Left ventricle myocardium inferior (tissue), 1 donor: Measurements from ENCODE around the gene PTPRM. TPM values are rescaled to one million over a fixed set of nuclear protein-coding genes. Genes with fewer than 3 reads are reported as not detected.

Source experiments
- DNase-seq: peaks from one replicate; pipeline ENCODE4 v3.0.0-alpha.2; 2020
- H3K27ac ChIP-seq: fragments of 200-600 bp; replicated peaks from 2 replicates; pipeline ENCODE4 v1.8.0; 2021
- H3K27me3 ChIP-seq: fragments of 200-600 bp; 2 replicates; pipeline ENCODE4 v1.8.0; 2021; ENCODE audit warnings: low read depth
- H3K36me3 ChIP-seq: fragments of 200-600 bp; 2 replicates; pipeline ENCODE4 v1.8.0; 2021
- H3K4me1 ChIP-seq: fragments of 200-600 bp; 2 replicates; pipeline ENCODE4 v1.8.0; 2021
- H3K4me3 ChIP-seq: fragments of 200-600 bp; 2 replicates; pipeline ENCODE4 v1.8.0; 2021; ENCODE audit warnings: mild to moderate bottlenecking, moderate library complexity
- H3K9me3 ChIP-seq: fragments of 200-600 bp; replicated peaks from 2 replicates; pipeline ENCODE4 v1.8.0; 2021
- CTCF ChIP-seq: fragments of 200-600 bp; IDR thresholded peaks from 2 replicates; pipeline ENCODE4 v1.8.0; 2021; ENCODE audit warnings: antibody characterized with exemption, mild to moderate bottlenecking, borderline replicate concordance
- intact Hi-C: fragments of 100-400 bp; cut with micrococcal nuclease; formaldehyde crosslinking; loops from one replicate; pipeline ENCODE4 v1.11.0; 2022
- total RNA-seq: library from RNA; stranded (reverse); fragmentation: NEBNext Ultra II Directional; extraction: Animal tissue kit (Norgen Biotek cat#: 25700); gene quantifications from one replicate; pipeline ENCODE4 v1.2.1, GENCODE V29; 2021
- donor health status: DM: no; HTN: yes; CAD: no; lungs with severe emphysema.

Gene PTPRM
- total RNA-seq, 1 donor from 2014 or later, result 132 TPM

- peaks cover 99% of the 10 kb centered on the region for H3K4me1 ChIP-seq
- peak; percentile 38 for TF ChIP-seq CTCF
- H3K9me3 ChIP-seq, result no peaks in the 10 kb centered on the region
- no peaks in the 10 kb centered on the region for H3K36me3 ChIP-seq
- no peak overlapping the region for H3K4me3 ChIP-seq
- no peak for DNase-seq
- no peaks in the 10 kb centered on the region for H3K27me3 ChIP-seq
- intact Hi-C loops, result no loop called here
- H3K27ac ChIP-seq, result peak overlapping the region; percentile 13
Measured at GRCh38 chr18:7592305-7593071, 25.4 kb downstream of the PTPRM start.

- Histone ChIP-seq H3K9me3 (no peaks in the 10 kb centered on the region), H3K27ac (no peak overlapping the region), H3K27me3 (no peaks in the 10 kb centered on the region), H3K36me3 (no peaks in the 10 kb centered on the region), H3K4me1 (peaks cover 99% of the 10 kb centered on the region), H3K4me3 (no peak overlapping the region)
- no peak for DNase-seq
- no peak for TF ChIP-seq CTCF
- intact Hi-C loops, result no loop called here
Measured at GRCh38 chr18:7593218-7593819, 26.2 kb downstream of the PTPRM start.

GRCh38 chr18:7596147-7596546, 29.0 kb downstream of the PTPRM start:
- no peaks in the 10 kb centered on the region for H3K27me3 ChIP-seq
- H3K4me1 ChIP-seq, result peaks cover 99% of the 10 kb centered on the region
- no peaks in the 10 kb centered on the region for H3K9me3 ChIP-seq
- no peak for DNase-seq
- H3K36me3 ChIP-seq, result no peaks in the 10 kb centered on the region
- no peak overlapping the region for H3K4me3 ChIP-seq
- intact Hi-C loops, result no loop called here
- no peak overlapping the region for H3K27ac ChIP-seq
- TF ChIP-seq CTCF, result no peak

GRCh38 chr18:7597500-7597899, 30.4 kb downstream of the PTPRM start:
- intact Hi-C loops, result no loop called here
- peaks cover 99% of the 10 kb centered on the region for H3K4me1 ChIP-seq
- H3K9me3 ChIP-seq, result no peaks in the 10 kb centered on the region
- no peaks in the 10 kb centered on the region for H3K27me3 ChIP-seq
- no peak for TF ChIP-seq CTCF
- H3K36me3 ChIP-seq, result no peaks in the 10 kb centered on the region
- no peak for DNase-seq
- H3K4me3 ChIP-seq, result no peak overlapping the region
- no peak overlapping the region for H3K27ac ChIP-seq

- no peak for DNase-seq
- no peak for TF ChIP-seq CTCF
- no peaks in the 10 kb centered on the region for H3K27me3 ChIP-seq
- intact Hi-C loops, result no loop called here
- peaks cover 94% of the 10 kb centered on the region for H3K4me1 ChIP-seq
- no peak overlapping the region for H3K27ac ChIP-seq
- no peaks in the 10 kb centered on the region for H3K36me3 ChIP-seq
- H3K4me3 ChIP-seq, result no peak overlapping the region
- H3K9me3 ChIP-seq, result no peaks in the 10 kb centered on the region
Measured at GRCh38 chr18:7598167-7599047, 31.3 kb downstream of the PTPRM start.
